ENCODE results near the gene TRIP12.

The TRIP12 gene

GRCh38 chr2:229909090-229909489, 12.7 kb downstream of the TRIP12 start:
- Histone ChIP-seq H3K4me1 (ENCODE audit: control insufficient read depth, low read length) (peaks cover 30% of the 10 kb centered on the region), H3K4me3 (ENCODE audit: low read length) (no peak overlapping the region), H3K9me2 (replicated peaks; ENCODE audit: control insufficient read depth, low read length) (no peaks in the 10 kb centered on the region), H3K9me3 (ENCODE audit: control insufficient read depth, insufficient read depth, low read length) (no peaks in the 10 kb centered on the region), H4K20me1 (ENCODE audit: control insufficient read depth, insufficient read depth, low read depth, low read length) (peaks cover 18% of the 10 kb centered on the region), H3K36me3 (ENCODE audit: control insufficient read depth, low read length) (peaks cover 28% of the 10 kb centered on the region), H3K27me3 (ENCODE audit: control insufficient read depth, low read length) (no peaks in the 10 kb centered on the region), H3F3A (ENCODE audit: control insufficient read depth, insufficient read depth) (no peaks in the 10 kb centered on the region), H3K27ac (ENCODE audit: low read depth, low read length) (no peak overlapping the region), H3K79me2 (ENCODE audit: control insufficient read depth, low read length) (peaks cover 91% of the 10 kb centered on the region), H3K4me2 (ENCODE audit: low read length) (no peak overlapping the region)
- no peak for TF ChIP-seq EZH2phosphoT487 (IDR thresholded peaks at IDR 0.05; ENCODE audit: borderline replicate concordance, low read length)
- TF ChIP-seq, protein P1, sequence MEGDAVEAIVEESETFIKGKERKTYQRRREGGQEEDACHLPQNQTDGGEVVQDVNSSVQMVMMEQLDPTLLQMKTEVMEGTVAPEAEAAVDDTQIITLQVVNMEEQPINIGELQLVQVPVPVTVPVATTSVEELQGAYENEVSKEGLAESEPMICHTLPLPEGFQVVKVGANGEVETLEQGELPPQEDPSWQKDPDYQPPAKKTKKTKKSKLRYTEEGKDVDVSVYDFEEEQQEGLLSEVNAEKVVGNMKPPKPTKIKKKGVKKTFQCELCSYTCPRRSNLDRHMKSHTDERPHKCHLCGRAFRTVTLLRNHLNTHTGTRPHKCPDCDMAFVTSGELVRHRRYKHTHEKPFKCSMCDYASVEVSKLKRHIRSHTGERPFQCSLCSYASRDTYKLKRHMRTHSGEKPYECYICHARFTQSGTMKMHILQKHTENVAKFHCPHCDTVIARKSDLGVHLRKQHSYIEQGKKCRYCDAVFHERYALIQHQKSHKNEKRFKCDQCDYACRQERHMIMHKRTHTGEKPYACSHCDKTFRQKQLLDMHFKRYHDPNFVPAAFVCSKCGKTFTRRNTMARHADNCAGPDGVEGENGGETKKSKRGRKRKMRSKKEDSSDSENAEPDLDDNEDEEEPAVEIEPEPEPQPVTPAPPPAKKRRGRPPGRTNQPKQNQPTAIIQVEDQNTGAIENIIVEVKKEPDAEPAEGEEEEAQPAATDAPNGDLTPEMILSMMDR (IDR thresholded peaks at IDR 0.05; ENCODE audit: low read depth, low read length, poor library complexity, severe bottlenecking) = no peak

GRCh38 chr2:229905601-229906000, 16.2 kb downstream of the TRIP12 start:
- Histone ChIP-seq H3K4me1 (ENCODE audit: control insufficient read depth, low read length) (peaks cover 4% of the 10 kb centered on the region), H3K36me3 (ENCODE audit: control insufficient read depth, low read length) (peaks cover 32% of the 10 kb centered on the region), H3K9me2 (replicated peaks; ENCODE audit: control insufficient read depth, low read length) (no peaks in the 10 kb centered on the region), H3K27me3 (ENCODE audit: control insufficient read depth, low read length) (no peaks in the 10 kb centered on the region), H3K4me3 (ENCODE audit: low read length) (no peak overlapping the region), H3K27ac (ENCODE audit: low read depth, low read length) (no peak overlapping the region), H3F3A (ENCODE audit: control insufficient read depth, insufficient read depth) (no peaks in the 10 kb centered on the region), H4K20me1 (ENCODE audit: control insufficient read depth, insufficient read depth, low read depth, low read length) (peaks cover 14% of the 10 kb centered on the region), H3K4me2 (ENCODE audit: low read length) (no peak overlapping the region), H3K9me3 (ENCODE audit: control insufficient read depth, insufficient read depth, low read length) (no peaks in the 10 kb centered on the region), H3K79me2 (ENCODE audit: control insufficient read depth, low read length) (peaks cover 89% of the 10 kb centered on the region)
- TF ChIP-seq, protein P1 (IDR thresholded peaks at IDR 0.05; ENCODE audit: low read depth, low read length, poor library complexity, severe bottlenecking) = no peak
- TF ChIP-seq EZH2phosphoT487 (IDR thresholded peaks at IDR 0.05; ENCODE audit: borderline replicate concordance, low read length) = no peak

GRCh38 chr2:229903037-229903436, 18.8 kb downstream of the TRIP12 start:
- TF ChIP-seq EZH2phosphoT487 (IDR thresholded peaks at IDR 0.05; ENCODE audit: borderline replicate concordance, low read length) = no peak
- TF ChIP-seq, protein P1 (IDR thresholded peaks at IDR 0.05; ENCODE audit: low read depth, low read length, poor library complexity, severe bottlenecking) = no peak
- Histone ChIP-seq H3K79me2 (ENCODE audit: control insufficient read depth, low read length) (peaks cover 90% of the 10 kb centered on the region), H3K36me3 (ENCODE audit: control insufficient read depth, low read length) (peaks cover 24% of the 10 kb centered on the region), H3K4me1 (ENCODE audit: control insufficient read depth, low read length) (no peaks in the 10 kb centered on the region), H3K4me2 (ENCODE audit: low read length) (no peak overlapping the region), H3K27ac (ENCODE audit: low read depth, low read length) (no peak overlapping the region), H3K9me2 (replicated peaks; ENCODE audit: control insufficient read depth, low read length) (no peaks in the 10 kb centered on the region), H3K4me3 (ENCODE audit: low read length) (no peak overlapping the region), H3K27me3 (ENCODE audit: control insufficient read depth, low read length) (no peaks in the 10 kb centered on the region), H3K9me3 (ENCODE audit: control insufficient read depth, insufficient read depth, low read length) (no peaks in the 10 kb centered on the region), H3F3A (ENCODE audit: control insufficient read depth, insufficient read depth) (no peaks in the 10 kb centered on the region), H4K20me1 (ENCODE audit: control insufficient read depth, insufficient read depth, low read depth, low read length) (peaks cover 9% of the 10 kb centered on the region)
